Peyer's patch (tissue), 4 donors: Measurements from ENCODE around the gene SPAAR.

ENCODE experiments used
- POLR2A ChIP-seq, 2 donors: fragments of 450-650 bp; IDR thresholded peaks; one replicate each; pipeline ENCODE4 v1.5.1; 2017; ENCODE audit warnings: antibody characterized with exemption in 2 of 2, mild to moderate bottlenecking in 2 of 2, moderate library complexity in 2 of 2
- TF ChIP-seq, protein P1 (sequence below), 6 experiments: fragments of 450-650 bp in 4 of 6; fragments of 200-600 bp in 2 of 6; sonication (generic) in 1 of 6; IDR thresholded peaks; one replicate each; pipeline ENCODE4 v1.5.1; 2017 to 2019; ENCODE audit warnings: antibody characterized with exemption in 6 of 6, mild to moderate bottlenecking in 3 of 6, moderate library complexity in 1 of 6

GRCh38 chr9:35867538-35867937, 41.8 kb upstream of the SPAAR start:
- TF ChIP-seq, protein P1, sequence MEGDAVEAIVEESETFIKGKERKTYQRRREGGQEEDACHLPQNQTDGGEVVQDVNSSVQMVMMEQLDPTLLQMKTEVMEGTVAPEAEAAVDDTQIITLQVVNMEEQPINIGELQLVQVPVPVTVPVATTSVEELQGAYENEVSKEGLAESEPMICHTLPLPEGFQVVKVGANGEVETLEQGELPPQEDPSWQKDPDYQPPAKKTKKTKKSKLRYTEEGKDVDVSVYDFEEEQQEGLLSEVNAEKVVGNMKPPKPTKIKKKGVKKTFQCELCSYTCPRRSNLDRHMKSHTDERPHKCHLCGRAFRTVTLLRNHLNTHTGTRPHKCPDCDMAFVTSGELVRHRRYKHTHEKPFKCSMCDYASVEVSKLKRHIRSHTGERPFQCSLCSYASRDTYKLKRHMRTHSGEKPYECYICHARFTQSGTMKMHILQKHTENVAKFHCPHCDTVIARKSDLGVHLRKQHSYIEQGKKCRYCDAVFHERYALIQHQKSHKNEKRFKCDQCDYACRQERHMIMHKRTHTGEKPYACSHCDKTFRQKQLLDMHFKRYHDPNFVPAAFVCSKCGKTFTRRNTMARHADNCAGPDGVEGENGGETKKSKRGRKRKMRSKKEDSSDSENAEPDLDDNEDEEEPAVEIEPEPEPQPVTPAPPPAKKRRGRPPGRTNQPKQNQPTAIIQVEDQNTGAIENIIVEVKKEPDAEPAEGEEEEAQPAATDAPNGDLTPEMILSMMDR (IDR thresholded peaks at IDR 0.05), result no peak
- no peak for TF ChIP-seq POLR2A (IDR thresholded peaks at IDR 0.05)
